GM18520 (cell line): ENCODE results near the gene OR2T8.

Experiments used
- ATAC-seq: cut with Tn5 transposase; IDR thresholded peaks from one replicate; pipeline ENCODE4 v1.9.1; 2021; ENCODE audit not compliant: unreplicated experiment

OR2T8 gene, protein sequence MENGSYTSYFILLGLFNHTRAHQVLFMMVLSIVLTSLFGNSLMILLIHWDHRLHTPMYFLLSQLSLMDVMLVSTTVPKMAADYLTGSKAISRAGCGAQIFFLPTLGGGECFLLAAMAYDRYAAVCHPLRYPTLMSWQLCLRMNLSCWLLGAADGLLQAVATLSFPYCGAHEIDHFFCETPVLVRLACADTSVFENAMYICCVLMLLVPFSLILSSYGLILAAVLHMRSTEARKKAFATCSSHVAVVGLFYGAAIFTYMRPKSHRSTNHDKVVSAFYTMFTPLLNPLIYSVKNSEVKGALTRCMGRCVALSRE

DNA sequence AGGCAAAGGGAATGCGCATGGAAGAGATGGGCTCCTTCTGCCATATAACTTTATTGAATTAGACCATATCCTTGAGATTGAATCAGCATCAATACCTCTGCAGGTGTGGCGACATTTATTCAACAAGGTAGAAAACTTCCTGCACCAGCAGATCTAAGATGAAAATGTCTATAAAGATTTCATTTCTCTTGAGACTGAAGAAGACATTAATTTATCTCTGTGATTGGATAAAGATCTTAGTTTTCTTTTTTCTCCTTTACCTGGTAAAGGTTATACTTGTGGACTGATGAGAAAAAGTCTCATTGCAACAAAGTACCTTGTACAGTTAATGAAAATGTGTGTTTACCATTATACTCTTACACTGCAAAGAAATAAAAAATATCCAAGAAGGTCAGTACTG lies at the start of gene OR2T8:
Gene OR2T8 (plus strand): TSS at position 301 of the 400 bp plus-strand sequence. CDS start 766 bp downstream, outside the sequence.
- no peak for ATAC-seq

DNA sequence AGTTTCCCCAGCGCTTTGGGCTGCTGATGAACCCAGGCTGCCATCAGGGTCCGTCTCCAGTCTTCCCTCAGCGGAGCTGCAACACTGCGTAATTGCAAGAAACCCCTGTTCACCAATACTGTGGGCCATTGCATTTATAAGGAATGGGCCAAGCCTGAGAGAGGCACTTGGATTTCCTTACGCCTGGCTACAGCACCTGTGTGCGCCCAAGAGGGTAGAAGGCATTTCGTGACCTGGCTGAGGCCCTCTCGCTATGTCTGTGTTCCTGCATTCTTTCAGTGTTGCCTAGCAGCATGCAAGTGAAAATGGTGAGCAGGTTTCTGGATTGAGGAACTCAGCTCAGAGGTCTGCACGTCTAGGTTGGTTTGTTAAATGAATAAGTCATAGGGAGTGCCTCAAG lies 36.7 kb upstream of the OR2T8 start:
- ATAC-seq, result no peak

DNA sequence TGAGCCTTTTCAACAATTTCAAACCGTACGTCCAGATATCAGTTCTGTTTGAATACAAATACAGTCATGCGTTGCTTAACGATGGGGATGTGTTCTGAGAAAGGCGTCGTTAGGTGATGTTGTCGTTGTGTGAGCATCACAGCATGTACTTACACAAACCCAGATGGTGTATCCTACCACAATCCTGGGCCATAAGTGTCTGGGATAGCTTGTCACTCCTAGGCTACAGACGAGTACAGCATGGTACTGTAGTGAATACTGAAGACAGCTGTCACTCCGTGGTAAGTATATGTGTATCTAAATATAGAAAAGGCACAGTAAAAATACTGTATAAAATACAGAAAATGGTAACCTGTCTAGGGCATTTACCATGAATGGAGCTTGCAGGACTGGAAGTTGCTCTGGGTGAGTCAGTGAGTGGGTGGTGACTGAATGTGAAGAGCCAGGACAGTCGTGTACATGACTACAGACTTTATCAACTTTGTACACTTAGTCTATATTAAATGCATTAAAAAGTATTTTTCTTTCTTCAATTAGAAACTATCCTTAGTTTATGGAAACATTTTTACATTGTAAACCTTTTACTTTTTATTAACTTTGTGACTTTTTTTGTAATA lies 35.1 kb upstream of the OR2T8 start:
- no peak for ATAC-seq

DNA sequence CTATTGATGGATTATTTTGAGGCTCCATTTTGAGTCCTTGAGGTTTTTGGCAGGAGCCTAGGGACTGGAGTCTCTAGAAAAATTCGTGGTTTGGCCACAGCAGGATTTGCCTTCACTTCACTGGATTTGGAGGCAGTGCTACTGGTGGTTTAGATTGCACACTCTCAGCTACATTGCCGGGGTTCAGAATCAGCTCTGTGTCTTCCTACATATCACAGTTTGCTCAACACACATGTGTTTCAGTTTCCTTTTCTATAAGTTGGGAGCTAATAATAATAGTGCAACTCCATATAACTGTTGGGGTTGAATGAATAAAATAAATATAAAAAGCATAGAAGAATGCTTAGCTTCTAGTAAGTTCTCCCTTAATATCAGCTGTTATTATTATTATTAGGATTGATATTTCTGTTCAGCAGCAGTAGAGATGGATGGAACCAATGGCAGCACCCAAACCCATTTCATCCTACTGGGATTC lies 24.9 kb upstream of the OR2T8 start, which contains the start of gene OR2W3:
Gene OR2W3 (plus strand): TSS at position 425 of the 475 bp plus-strand sequence. CDS start 0 bp downstream, at position 425.
- ATAC-seq, result no peak

DNA sequence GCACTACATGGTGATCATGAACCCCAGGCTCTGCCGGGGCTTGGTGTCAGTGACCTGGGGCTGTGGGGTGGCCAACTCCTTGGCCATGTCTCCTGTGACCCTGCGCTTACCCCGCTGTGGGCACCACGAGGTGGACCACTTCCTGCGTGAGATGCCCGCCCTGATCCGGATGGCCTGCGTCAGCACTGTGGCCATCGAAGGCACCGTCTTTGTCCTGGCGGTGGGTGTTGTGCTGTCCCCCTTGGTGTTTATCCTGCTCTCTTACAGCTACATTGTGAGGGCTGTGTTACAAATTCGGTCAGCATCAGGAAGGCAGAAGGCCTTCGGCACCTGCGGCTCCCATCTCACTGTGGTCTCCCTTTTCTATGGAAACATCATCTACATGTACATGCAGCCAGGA lies 24.1 kb upstream of the OR2T8 start:
- no peak for ATAC-seq

DNA sequence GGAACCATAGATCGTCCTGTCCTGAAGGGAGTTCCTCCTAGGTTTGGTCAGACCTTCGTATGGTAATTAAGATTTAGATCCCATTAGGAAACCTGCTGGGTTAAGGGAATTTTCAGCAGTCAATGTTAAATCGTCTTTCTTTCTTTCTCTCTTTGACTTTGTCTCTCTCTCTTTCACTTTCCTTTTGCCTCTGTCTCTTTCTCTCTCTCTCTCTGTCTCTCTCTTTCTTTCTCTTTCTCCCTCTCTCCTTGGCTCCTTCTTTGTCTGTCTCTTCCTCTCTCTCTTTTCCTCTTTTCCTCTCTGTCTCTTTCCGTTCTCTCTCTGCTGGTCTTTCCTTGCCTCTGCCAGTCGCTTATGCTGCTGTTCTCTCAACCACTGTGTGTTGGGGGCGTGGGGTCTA lies 15.9 kb upstream of the OR2T8 start:
- no peak for ATAC-seq

DNA sequence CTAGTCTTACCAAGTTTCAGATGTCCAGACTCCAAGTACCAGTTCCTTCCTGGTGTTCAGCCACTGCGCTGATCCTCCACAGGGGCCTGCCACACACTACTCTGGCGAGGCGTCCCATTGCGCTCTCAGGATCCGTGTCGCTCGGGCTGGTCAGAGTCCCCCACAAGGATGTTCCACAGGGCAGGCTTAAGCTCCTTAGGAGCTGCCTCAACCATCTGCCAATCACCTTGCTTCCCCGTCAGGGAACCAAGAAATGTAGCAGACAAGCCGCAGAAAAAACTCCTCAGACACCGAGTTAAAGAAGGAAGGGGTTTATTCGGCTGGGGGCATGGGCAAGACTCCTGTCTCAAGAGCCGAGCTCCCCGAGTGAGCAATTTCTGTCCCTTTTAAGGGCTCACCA lies 14.9 kb upstream of the OR2T8 start:
- ATAC-seq, result no peak

DNA sequence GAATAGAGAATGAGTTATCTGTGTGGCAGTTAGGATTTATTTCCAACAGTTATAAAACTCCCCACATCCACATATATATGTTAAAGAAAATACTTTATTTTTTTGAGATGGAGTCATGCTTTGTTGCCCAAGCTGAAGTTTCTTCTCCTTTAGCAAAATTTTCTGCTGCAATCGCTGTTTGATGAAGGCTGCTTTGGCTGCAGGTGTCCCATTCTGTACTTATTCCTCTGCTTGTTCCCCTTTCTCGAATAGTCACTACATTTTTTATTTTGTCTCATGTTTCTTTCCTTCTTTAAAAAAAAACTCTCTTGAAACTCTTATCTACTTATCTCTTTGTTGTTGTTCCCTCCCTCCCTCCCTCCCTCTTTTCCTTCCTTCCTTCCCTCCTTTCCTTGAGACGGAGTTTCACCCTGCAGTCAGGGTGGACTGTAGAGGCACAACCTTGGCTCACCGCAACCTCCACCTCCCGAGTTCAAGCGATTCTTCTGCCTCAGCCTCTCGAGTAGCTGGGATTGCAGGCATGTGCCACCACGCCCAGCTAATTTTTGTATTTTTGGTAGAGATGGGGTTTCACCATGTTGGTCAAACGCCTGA lies 14.0 kb upstream of the OR2T8 start:
- ATAC-seq, result no peak

DNA sequence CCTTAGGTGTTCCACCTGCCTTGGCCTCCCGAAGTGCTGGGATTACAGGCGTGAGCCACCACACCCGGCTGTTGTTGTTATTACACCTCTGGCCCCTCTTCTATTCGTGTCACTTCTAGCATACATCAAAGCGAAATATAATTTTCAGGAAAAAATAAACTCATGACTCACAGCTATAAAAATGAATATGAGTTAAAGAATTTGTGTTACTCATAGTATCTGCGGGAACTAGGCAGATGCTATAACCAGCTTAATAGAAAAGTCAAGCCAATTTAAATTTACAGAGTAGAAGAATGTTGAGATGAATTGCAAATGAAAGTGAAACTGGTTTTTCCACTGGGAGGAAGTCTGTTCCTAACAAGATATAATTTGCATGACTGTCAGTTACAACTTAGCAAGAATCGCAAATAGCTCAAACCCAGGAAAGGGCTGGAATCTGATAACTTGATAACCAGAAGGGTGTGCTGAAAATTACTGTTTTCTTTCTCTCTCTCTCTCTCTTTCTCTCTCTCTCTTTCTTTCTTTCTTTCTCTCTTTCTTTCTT lies 13.5 kb upstream of the OR2T8 start:
- no peak for ATAC-seq

DNA sequence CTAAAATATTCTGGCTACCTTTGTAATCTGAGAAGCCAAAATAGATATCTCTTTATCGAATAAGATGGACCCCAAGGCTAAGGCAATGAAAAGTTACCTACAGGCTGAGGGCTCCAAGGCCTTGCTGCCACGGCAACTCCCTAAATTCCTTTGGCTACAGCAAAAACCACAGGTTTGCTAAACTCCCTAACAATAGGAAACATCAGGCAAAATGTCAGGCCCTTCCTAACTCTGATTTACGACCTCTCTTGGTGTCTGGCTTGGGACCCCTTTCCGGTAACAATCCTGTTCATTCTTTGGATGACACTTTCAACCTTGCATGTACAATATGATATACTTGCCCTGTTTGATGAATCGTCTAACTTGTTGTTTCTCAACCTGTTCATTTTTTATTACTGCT lies 11.3 kb upstream of the OR2T8 start:
- ATAC-seq, result no peak

DNA sequence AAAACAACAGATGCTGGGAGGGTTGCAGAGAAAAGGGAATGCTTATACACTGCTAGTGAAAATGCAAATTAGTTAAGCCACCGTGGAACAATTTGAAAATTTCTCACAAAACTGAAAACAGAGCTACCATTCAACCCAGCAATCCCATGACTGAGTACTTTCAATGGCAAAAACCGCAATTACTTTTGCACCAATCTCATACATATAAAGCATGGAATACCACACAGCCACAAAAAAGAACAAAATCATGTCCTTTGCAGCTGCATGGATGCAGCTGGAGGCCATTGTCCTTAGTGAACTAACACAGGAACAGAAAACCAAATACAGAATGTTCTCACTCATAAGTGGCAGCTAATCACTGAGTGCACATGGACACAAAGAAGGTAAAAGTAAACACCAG lies 6.3 kb upstream of the OR2T8 start:
- ATAC-seq, result no peak

DNA sequence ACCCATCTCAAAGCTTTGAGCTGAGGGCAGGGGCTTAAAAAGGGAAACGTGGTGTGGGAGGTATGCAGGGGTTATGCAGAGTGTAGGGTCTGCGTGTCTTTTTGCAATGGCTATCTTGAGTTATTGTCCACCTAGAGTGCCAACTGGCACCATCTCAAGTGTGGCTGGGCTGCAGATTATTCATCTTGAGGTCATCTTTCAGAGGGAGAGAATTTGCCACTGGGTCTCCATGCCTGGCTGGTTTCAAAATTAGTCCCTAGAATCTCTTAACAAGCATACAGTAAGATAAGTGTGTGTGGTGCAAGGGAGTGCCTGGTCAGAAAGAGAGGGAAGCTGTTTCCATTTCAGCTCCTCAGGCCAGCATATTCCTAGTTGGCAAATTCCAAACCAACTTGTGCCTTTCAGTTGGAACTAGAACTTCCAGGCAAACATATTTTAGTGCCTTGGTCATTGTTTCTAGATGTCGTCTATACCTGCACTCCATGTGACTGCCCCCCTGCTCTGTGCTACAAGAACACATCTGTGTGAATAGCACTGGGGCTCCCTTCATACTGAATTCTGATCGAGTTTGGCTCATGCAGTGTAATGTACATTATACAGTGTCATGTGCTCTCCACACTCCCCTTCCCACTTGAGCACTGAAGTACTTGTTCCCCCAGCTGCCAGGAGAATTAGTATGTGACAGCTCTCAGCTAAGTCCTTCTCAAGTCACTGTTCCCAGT lies 5.0 kb upstream of the OR2T8 start:
- no peak for ATAC-seq

DNA sequence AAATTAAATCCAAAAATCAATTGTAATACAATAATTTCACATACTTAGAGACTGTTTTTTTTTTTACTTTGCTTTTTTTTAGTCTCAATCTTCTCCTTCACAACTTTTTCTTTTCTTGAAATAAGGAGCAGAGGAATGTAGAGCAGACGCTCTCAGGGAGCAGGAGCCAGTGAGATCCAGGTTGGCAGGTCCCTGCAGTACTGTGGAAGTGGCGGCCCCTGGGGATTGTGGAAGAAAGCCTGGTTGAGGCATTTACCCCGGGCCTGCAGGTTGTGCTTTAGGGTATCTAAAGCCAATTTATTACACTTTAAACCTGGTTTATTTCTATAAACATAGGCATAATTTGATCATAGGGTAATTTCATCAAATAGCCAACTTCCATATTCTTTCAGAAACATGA lies 3.9 kb downstream of the OR2T8 start:
- ATAC-seq, result no peak

DNA sequence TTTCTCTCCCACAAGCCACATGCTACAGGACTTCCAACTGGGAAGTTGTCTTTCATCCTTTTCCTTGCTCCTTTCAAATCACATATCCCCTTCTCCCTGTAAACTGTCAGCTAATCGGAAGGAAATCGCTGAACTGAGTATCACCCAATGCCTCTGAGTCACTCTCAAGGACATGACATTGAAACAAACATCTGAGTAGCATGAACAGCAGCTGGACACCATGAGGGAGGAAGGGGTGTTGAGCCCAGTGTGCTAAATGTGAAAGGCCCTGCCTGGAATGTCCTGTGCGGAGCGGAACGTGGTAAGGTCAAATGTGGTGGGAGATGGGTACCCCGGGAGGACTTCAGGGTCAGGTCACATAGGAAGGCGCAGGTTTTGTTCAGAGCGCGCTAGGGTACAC lies 4.8 kb downstream of the OR2T8 start, which contains the start of gene OR2AJ1:
Gene OR2AJ1 (plus strand): TSS at position 22 of the 400 bp plus-strand sequence. CDS start 8,880 bp downstream, outside the sequence.
- no peak for ATAC-seq

DNA sequence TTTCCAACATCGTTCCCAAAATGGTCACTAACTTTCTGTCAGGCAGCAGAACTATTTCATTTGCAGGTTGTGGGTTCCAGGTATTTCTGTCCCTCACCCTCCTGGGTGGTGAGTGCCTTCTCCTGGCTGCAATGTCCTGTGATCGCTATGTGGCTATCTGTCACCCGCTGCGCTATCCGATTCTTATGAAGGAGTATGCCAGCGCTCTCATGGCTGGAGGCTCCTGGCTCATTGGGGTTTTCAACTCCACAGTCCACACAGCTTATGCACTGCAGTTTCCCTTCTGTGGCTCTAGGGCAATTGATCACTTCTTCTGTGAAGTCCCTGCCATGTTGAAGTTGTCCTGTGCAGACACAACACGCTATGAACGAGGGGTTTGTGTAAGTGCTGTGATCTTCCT lies 13.9 kb downstream of the OR2T8 start:
- no peak for ATAC-seq

DNA sequence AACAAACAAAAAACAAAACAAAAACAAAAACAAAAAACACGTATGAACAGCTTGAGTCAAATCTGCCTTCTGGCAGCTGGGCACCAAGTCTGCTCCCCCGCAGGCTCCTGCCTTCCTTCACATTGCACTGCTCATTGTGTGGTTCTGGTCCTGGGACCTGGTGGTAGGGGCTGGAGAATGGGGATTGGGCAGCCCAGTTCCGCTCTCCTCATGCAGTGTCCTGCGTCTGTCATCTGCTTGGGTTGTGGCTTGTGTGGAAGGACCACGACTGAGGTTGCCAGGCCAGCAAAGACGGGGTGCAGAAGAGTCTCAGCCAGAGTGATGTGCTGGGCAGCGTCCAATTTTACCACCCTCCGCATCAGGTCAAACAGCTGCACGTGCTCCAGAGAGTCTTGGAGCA lies 15.7 kb downstream of the OR2T8 start:
- no peak for ATAC-seq

DNA sequence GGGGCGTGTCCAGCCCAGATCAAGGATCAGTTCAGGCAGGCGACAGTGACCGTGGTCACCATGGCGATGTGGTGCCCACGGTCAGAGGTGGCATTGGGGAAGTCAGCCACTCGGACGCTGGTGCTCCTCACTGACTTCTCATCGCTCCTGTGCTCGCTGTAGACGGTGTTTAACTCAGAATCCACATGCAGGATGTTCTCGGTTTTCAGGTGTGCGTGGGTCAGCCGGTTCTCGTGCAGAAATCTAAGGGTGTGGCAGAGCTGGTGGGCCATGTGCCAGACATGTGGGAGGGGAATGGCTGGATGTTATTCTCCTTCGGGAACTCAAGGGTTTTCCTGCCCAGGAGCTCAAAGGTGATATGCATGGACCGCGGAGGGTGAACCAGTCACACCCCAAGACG lies 16.4 kb downstream of the OR2T8 start:
- ATAC-seq, result no peak

DNA sequence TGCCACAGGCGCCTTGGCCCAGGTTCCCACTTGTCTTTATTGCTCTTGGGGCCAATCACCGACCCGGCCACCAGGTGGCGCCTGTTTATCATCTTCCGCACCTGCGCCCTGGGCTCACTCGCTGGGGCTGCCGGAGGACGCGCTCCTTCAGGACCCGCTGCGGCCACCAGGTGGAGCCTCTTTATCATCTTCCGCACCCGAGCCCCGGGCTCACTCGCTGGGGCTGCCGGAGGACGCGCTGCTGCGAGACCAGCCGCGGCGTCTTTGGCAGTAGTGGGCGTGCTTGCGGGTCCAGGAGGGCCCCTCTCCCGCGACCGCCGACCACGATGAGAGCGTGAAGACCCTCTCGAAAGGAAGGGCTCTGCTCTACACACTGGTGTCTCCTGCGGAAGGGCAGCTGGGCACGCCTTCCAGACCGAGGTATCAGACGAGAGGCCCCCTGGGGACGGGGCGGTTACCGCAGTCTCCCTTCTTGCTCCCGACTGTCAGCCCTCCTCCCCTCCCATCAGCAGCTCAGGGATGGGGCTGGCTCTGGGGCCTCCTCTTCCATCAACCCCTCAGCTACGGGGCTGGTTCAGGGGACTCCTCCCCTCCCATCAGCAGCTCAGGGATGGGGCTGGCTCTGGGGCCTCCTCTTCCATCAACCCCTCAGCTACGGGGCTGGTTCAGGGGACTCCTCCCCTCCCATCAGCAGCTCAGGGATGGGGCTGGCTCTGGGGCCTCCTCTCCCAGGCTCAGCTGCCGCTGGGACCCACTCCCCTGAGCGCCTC lies 17.1 kb downstream of the OR2T8 start:
- ATAC-seq, result peak; percentile 99

DNA sequence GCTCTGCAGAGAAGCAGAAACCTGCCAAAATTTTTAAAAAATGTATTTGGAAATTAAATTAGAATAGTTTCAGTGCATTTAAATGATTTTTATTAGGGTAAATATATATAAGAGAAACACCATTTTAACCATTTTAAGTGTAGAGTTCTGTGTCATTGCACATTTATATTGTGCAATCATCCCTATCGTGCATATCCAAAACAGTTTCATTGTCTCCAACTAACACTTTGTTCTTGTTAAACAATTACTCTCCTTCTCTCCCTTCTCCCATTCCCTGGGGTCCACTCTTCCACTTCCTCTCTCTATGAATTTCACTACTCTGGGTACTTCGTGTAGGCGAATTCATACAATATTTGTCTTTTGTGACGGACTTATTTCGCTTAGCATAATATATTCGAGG lies 22.6 kb downstream of the OR2T8 start:
- no peak for ATAC-seq

DNA sequence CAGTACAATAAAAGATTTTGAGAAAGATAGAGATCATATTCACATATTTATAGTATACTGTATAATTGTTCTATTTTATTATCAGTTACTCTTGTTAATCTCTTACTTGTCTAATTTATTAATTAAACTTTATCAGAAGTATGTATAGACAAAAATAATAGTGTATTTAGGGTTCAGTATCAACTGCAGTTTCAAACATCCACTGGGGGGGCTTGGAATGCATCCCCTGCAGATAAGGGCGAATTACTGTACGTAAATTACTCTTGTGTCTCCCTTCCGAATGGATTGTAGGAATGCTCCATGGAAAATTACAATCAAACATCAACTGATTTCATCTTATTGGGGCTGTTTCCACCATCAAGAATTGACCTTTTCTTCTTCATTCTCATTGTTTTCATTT lies 28.5 kb downstream of the OR2T8 start, which contains the start of gene OR2L8:
Gene OR2L8 (plus strand): TSS at position 301 of the 400 bp plus-strand sequence. CDS start 0 bp downstream, at position 301.
- no peak for ATAC-seq
